ENCODE data around the gene BCL2L11. TPM values are rescaled to one million over a fixed set of nuclear protein-coding genes. Genes with fewer than 3 reads are reported as not detected.
A peak's percentile ranks its signal among the peaks of the same experiment; 100 is the strongest.

The BCL2L11 gene
- total and polyA plus RNA-seq, 2 donors (not counting 3 experiments of a cell fraction or from before 2014, with no cell fraction given) = 12.9 to 26.6 TPM

DNA sequence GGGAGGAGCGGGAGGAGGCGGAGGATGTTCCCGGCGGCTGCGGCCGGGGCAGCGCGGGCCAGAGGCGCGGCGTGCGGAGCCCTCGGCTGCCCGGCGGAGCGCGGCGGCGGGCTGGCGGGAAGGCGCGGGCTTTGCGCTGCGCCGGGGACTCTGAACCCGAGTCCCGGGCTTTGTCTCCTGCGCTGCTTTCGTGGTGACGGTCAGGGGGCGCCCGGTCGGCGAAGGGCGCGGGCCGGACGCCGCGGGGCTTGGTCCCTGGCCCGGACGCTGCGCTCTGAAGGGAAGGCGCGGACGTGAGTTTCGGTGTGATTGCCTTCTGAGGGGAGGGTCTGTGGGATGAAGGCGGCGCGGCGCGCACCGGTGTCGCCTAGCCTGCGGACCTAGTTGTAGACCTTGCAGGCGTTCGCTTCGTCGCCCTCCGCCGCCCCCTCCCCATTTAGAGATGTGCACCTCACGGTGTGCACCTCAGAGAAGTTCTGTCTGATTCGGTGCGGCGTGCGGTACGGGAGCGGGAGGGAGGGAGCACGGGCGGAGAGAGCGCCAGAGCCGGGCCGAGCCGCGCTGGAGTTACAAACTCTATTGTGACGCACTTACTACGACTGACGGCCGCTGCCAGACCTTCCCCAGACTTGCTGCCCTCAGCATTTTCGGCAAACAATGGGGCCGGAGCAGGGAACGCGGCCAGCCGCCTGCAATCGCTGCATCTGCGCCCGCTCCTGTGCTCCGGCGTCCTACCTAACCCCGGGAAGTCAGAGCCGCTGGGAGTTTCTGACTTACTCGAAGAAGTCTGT is 2.1 kb downstream of the BCL2L11 start:
- H3K4me1 ChIP-seq (ENCODE audit: control insufficient read depth, extremely low read depth, insufficient read depth, low read length) = peaks cover 30% of the 10 kb centered on the region
- ChIA-PET CTCF (no interaction called here), POLR2A (interaction anchor here (1.3 kb wide), 1 partner anchor 51 kb away, joined by 3 read pairs; no protein-coding TSS in a partner anchor)
- DNase-seq (ENCODE audit: low read depth, low spot score) (peak; percentile 92), FAIRE-seq (peak; percentile 87)
- dilution Hi-C loops (cut with MboI; ENCODE audit: extremely low pct_ligation_motif_present, low sequenced_read_pairs) (no loop called here), intact Hi-C loops (cut with micrococcal nuclease) (loop anchor here (1.0 to 5.0 kb wide), 2 partner anchors 40 to 369 kb away; no protein-coding TSS in a partner anchor)
- peak overlapping the region; percentile 62 for H3K27ac ChIP-seq (ENCODE audit: insufficient read depth, low read depth, low read length)
- no peaks in the 10 kb centered on the region for H4K20me1 ChIP-seq (replicated peaks; ENCODE audit: control insufficient read depth, extremely low read depth, insufficient read depth, low read length)
- H3K9me3 ChIP-seq (replicated peaks; ENCODE audit: control insufficient read depth, insufficient read depth, low read length) = no peaks in the 10 kb centered on the region
- H3K79me2 ChIP-seq (ENCODE audit: control insufficient read depth, insufficient read depth, low read length) = no peaks in the 10 kb centered on the region
- H3K27me3 ChIP-seq (ENCODE audit: control insufficient read depth in 2 of 2, insufficient read depth in 2 of 2, low read length in 2 of 2) = peaks cover 10 to 25% of the 10 kb centered on the region in 2 experiments
- peak overlapping the region; percentile 64 for H3K4me2 ChIP-seq (ENCODE audit: insufficient read depth, low read length)
- H3K36me3 ChIP-seq (ENCODE audit: control insufficient read depth in 2 of 2, extremely low read depth in 1 of 2, insufficient read depth in 2 of 2, low read length in 2 of 2) = peaks cover 0 to 9% of the 10 kb centered on the region in 2 experiments
- H3K4me3 ChIP-seq (replicated peaks in 1 of 3; ENCODE audit: insufficient read depth in 1 of 3, low read depth in 1 of 3, low read length in 3 of 3) = peak overlapping the region; percentile 32 to 93 (median 58)
- TF ChIP-seq, protein P1, sequence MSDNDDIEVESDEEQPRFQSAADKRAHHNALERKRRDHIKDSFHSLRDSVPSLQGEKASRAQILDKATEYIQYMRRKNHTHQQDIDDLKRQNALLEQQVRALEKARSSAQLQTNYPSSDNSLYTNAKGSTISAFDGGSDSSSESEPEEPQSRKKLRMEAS (IDR thresholded peaks at IDR 0.05; ENCODE audit: insufficient read depth, insufficient read length) = no peak
- TF ChIP-seq, protein P2, sequence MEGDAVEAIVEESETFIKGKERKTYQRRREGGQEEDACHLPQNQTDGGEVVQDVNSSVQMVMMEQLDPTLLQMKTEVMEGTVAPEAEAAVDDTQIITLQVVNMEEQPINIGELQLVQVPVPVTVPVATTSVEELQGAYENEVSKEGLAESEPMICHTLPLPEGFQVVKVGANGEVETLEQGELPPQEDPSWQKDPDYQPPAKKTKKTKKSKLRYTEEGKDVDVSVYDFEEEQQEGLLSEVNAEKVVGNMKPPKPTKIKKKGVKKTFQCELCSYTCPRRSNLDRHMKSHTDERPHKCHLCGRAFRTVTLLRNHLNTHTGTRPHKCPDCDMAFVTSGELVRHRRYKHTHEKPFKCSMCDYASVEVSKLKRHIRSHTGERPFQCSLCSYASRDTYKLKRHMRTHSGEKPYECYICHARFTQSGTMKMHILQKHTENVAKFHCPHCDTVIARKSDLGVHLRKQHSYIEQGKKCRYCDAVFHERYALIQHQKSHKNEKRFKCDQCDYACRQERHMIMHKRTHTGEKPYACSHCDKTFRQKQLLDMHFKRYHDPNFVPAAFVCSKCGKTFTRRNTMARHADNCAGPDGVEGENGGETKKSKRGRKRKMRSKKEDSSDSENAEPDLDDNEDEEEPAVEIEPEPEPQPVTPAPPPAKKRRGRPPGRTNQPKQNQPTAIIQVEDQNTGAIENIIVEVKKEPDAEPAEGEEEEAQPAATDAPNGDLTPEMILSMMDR (IDR thresholded peaks at IDR 0.05; ENCODE audit: extremely low read depth in 1 of 2, insufficient read depth in 1 of 2, low read depth in 1 of 2, low read length in 2 of 2) = no peak
- TF ChIP-seq POLR2AphosphoS5 (IDR thresholded peaks at IDR 0.05; ENCODE audit: insufficient read depth, low read depth, low read length) = peak; percentile 11
- H3K9ac ChIP-seq (replicated peaks; ENCODE audit: extremely low read depth, insufficient read depth, low read length) = peak overlapping the region; percentile 84
- peak overlapping the region; percentile 59 for H2AFZ ChIP-seq (ENCODE audit: low read depth, low read length)
- BruUV-seq (replicated peaks) = no TSS peak
- H3K9me1 ChIP-seq (replicated peaks; ENCODE audit: control insufficient read depth, extremely low read depth, insufficient read depth, low read length) = no peaks in the 10 kb centered on the region
